Stimulated activated CD8-positive, alpha-beta memory T cell treated with anti-CD3 and anti-CD28 coated beads, Interleukin-4, amount 100 ng/mL, for 24 hours (primary cell): ENCODE measurements around the gene LMF1.
A peak's percentile ranks its signal among the peaks of the same experiment; 100 is the strongest.

Experiments
- DNase-seq: peaks from one replicate; pipeline ENCODE4 v3.0.0-alpha.2; 2020; ENCODE audit warnings: low read depth

The LMF1 gene

DNA sequence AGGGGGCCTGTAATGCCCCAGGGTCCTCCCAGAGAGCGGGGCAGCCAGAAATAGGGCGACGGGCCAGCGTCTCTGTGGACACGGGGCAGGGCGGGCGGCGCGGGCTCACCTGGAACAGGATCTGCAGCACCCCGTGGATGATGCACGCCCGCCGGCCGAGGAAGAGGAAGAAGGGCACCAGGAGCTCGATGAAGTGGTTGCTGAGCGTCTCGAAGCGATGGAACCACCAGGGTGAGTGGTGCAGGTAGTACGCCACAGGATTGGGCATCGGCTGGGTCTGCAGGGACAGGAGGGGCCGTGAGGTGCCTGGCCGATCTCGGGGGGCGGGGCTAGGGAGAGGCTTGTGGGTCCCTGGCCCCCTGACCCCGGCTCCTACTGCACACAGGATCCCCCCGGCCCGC is 91.3 kb downstream of the LMF1 start:
- no peak for DNase-seq

DNA sequence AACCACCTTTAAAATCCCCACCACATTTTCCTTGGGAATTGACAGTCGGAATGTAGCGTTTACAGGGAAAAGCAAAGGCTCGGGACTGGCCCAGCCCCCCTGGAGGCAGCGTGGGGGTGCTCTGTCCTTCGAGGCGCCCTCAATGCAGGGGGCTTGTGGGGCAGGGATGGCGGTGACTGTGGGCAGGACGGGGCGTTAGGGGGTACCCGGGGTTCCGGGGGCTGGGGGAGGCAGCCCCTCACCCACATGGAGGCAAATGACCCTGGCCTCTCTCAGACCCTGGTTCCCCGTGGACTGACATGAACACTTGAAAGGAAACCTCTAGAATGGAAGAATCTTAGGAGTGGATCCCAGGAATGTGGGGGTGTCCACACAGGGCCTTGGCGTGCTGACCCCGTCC is 91.9 kb downstream of the LMF1 start:
- no peak for DNase-seq

DNA sequence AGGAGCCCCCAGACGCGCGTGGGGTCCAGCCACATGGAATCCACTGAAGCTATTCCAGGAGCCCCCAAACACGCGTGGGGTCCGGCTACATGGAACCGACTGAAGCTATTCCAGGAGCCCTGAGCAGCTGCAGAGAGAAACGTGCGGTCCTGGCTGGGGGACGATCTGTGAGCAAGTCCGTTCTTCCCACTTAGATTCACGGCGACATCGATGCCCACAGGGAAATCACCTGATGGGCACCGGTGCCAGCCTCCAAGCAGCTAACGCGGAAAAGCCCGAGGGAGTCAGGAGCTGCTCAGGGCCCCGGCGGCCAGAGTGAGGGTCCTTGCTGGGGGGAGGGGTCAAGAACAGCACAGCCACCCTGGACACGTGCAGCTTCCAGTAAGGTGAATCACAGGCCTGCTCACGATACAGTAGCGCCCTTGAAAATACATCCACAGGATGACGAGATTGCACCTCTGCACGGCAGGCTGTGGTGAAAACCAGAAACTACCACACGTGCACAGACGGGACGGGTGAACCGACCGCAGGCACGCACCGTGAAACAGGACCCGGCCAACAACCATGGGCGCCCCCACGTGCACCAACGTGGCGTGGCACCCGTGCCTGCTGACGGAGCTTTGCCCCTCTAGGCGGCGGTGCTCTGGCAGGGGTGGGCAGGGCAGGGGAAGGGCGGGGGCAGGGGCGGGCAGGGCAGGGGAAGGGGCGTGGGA is 92.6 kb downstream of the LMF1 start:
- DNase-seq = peak; percentile 11

DNA sequence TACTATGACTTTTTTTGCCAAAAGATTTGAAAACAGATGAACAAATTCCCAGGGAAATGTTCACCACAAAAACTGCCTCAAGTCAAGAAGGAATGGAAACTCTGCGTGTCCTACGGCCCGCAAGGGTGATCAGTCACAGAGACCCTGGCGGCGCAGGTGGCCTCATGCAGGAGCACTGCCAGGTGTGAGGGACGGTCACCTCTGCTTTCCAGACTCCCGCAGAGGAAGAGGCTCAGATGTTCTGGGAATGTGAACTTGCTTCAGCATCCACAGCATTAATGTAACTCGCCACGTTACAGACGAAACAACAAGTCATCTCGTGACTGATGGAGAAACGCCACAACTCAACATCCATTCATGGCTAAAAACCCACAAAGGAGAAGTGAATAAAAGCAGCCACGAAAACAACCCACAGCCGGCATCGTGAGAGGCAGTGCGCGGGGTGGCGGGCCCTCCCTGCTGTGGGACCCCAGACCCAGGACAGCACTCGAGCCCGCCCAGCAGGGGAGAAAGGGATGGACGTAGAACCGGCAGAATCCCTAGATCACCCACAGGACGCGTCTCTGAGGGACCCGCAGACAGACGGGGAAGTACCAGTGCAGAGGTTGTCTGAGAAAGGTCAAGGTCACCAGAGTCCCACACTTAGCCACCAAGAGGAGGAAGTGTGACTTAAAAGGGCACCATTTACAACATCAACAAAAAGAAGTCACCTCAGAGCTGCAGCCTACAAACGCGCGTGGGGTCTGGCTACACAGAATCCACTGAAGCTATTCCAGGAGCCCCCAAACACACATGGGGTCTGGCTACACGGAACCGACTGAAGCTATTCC is 93.3 kb downstream of the LMF1 start:
- no peak for DNase-seq

DNA sequence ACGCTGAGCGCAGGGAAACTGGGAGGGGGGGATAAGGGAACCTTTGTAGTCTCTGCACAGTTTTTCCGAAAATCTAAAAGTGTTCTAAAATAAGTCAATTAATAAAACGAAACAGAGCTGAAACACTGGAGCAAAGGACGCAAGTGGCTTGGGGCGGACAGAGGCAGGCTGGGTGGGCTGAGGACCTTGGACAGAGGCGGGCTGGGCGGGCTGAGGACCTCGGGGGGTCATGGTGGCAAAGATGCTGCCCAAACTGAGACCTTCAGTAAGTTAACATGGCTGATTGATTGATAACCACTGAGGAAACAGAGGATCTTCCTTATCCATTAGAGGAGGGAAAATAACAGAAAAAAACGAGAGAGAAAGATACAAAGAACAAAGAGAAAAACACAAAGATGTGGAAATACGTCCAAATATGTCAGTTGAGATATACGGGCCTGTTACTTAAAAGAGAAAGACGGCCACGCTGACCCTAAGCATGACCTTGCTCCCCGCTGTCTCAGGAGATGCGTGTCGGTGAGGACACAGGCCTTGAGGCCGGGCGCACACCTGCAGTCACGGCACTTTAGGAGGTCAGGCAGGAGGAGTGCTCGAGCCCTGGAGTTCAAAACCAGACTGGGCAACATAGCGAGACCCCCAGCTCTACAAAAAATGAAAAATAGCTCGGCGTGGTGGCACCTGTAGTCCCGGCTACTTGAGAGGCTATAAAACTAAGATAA is 94.1 kb downstream of the LMF1 start:
- no peak for DNase-seq

DNA sequence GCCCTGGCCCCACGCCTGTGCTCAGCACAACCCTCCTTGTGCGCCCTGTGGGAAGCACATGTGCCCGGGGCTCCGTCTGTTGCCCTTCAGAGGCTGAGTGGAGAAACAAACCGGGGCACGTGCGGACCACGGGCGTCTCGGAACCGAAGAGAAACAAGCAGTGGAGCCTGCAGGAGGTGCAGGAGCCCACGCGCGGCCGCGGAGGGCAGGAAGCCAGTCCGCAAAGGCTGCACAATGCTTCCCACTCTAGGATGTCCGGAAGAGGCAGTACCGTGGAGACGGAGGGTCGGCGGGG is 94.8 kb downstream of the LMF1 start:
- no peak for DNase-seq

DNA sequence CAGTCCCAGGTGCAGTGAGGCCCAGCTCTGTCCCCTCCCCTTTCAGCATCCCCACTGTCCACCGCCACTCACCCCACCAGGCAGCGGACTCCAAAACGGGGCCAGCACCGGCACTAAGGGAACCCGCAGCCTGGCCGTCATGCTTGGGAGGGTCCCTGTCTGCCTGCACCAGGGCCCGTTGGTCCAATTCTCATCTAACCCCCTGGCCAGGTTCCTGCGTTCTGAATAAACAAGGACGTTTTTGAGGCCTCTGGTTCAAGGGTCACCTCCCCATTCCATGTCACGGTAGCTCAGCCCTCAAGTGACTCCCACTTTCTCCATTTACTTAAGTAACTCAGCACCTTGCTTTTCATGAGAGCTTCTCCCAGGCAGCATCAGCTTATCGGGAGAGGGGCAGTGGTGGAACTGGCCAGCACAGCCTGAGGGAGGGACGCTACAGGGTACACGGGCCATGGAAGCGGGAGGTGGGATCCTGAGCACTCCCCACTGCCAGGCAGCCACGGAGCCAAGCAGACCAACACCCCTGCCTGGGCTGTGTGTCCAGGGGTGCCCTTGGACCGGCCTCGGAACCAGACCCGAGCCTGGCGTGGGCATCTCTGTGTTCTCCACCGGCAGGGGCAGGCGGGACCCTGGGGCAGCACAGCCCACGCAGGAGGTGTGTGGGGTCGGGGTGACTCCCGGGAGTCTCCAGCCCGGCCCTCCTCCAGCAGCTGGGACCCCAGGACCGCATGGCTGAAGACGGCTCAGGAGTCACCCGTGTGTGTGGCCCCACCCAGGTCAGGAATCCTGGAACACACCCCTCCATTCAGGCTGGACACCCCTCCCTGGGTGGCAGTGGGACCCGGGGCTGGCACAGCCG is 95.4 kb downstream of the LMF1 start:
- no peak for DNase-seq

DNA sequence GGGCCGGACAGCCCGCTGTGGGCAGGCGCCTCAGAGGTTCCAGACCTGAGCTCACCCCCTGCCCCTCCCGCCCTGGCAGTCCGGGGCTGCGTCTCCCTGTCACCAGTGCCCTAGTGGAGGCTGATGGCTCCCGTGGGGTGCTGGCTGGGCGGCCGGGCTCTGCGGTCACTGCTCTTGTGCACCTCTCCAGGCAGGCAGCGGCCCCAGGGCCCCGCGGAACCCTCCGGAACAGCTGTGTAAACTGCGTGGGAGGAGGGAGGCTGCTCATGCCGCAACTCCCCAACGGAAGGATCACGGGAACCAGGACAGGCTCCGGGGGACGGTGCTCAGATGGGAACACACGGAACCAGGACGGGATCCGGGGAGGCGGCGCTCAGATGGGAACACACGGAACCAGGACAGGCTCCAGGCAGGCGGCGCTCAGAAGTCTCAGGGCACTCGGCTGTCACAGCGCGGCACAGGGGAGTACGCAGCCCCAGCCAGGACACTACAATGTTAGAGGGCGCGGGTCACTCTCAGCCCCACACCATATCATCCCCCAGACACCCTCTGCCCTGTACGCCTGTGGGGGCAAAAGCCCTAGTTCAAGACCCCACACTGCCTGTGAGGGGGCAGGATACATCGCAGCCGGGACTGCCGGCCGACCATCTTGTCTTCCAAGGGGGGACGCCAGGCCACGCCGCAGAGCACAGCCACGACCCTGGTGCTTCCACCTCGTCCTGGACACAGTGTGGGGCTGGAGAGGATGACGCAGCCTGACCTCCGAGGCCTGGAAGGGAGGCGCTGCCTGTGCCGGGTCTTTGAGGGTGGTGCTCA is 96.2 kb downstream of the LMF1 start:
- no peak for DNase-seq

DNA sequence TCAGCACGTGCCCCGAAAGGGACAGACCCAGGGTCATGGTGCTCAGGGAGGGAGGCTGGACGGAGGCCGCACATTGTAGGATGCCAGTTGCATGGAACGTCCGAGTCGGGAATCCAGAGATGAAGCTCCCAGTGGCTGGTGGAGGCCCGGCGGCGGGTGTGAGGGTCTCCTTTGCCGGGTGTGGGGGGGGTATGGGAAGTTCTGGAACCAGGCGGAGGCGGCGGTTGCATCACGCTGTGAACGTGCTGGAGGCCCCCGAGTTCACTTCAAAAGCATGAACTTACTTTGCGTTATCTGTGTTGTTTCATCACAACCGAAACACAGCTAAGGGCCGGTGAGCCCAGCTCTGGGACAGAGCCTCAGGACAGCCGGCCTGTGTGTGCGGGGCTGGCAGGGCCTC is 96.9 kb downstream of the LMF1 start:
- DNase-seq = no peak

DNA sequence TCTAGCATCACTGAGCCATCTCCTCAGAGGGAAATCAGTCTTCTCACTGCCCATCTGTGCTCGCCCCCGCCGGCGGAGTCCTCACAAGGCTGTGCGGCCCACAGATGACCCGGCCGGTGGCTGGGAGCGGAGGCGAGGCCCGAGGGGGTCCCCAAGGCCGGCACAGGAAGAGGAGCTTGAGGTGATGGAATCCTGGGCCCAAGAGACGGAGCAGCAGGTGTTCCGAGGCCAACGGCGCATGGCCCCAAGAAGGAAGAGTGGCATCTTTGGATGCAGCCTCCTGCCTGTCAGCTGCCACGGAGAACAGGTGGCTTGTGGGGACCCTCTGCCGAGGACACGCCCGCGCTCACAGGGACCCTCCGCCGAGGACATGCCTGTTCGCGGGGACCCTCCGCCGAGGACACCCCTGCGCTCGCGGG is 97.5 kb downstream of the LMF1 start:
- DNase-seq = no peak

DNA sequence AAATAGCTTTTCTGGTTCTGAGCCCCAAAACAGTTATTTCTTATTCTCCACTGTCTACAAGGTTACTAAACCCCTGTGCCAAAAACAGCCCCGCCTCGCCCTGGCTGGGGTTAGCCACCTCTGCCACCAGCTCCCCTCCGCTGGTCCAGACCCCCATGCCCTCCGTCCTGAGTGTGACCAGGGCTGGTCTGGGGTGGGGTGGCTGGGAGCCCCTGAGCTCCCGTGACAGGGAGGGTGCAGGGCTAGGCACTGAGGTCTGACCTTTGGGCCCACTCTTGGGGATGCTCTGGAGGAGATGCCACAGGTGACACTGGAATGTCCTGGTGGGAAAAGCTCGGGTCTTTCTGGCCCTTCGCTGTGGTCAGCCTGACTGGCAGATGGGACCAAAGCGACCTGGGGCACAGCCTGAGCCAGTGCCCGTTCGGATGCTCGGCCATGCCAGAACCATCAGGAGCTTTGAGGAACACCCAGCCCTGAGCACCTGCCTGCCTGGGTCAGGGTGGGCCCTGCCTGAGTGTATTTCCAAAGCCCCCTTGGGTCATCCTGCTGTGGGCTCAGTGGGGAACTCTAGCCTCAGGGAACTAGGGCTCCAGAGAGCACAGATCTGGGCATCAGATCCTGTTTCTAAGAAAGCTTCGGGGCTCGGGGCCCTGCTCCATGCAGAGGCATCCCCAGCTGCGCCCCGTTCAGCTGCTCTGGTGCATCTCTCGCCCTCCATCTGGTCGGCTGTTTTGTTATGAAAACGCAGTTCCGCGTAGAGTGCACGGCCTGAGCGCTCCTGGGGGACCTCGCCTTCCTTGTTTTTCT is 98.1 kb downstream of the LMF1 start:
- DNase-seq = no peak

DNA sequence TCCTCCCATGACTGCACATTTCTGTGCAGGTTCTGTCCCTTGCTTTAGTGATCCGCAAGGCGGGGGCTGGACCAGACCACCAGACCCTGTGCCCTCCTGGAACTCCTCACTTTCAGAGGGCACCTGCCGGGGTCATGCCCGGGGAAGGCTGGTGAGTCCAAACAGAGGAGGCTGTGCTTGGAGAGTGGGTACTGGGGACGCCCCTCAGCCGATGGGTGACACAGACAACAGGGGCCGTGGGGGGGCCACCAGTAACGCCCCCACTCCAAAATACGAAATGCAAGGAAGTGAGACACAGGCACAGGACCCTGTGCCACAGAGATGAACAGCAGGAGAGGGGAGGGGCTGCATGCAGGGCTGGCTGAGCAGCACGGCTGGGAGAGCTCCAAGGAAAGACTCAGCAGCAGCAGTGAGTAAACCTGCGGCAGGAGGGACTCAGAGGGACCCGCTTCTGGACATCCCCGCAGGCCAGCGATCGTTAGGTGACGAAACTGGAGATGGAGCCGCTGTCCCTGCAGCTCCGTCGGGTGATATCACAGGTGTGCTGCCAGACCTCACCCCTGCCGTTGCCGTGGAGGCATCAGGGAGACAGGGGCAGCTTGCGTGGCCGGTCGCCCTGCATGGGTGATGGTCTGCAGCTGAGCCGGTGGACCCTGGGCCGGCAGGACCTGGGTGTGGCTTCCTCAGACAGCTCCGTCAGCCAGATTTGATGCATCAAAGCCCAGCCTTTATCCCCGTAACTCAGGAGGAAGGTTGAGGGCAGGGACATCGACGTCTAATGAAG is 99.0 kb downstream of the LMF1 start:
- DNase-seq = no peak

DNA sequence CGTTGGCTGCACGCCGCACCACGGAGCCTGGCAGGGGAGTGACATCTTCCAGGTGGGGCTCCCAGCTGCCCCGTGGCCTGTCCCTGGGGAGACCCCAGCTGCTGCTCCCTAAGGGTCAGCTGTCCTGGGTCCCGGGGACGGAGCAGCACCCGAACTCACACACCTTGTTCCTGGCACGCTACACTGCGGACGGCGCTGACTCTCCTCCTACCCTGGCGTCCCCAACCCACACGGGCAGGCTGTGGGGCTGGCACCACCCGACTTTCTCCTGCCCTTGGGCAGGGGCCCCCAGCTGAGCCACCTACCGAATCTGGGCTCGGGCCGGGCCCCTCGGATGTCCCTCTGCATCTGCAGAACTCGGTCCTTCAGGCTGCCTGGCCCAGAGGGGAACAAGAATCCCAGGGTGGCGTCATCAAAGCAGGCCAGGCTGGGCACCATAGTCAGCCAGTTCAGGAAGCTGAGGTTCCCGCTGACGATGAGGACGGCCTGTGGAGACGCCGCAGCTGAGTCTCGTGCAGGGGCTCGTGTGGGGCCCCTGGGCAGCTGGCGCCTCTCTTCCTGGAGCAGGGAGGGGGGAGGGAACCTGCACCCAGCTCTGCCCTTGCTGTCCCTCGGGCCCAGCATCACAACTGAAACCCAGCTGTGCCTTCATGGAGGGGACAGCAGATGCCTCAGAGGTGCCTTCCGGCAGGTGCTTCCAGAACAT is 99.8 kb downstream of the LMF1 start:
- DNase-seq = no peak

DNA sequence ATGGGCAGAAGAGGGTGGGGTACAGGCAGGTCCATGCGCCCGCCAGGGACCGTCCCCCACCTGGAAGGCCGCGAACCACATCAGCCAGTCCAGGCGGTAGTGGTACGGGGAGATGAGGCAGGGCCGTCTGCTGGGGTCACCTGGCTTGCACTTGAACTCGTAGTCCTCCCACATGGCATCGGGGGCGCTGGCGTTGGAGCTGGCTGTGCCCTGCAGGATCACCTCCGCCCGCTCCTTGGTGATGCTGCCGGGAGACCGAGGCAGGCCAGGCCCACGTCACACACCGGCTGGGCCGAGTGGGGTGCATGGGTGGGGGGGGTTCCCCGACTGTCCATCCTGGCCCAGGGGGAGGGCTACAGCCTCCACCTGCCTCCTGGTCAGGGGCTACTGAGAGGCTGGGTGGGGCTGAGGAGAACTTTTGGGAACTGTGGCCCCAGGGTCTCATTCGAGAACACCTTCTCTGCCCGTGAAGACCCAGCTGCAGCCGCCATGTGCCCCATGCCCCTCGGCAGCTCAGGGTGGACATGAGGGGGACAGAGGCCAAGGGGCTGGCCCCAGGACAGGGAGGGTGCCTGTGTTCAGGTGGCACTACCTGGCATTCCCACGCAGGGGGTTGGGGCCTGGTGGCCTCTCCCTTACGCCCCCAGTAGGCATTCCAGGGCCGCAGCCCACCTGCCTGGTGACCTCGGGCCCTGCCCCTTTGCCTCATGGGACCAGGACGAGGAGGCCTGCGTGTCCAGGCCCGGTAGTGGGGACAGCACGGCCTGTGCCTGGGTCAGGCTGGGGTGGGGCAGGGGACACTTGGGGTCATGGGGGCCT is 100.8 kb downstream of the LMF1 start:
- no peak for DNase-seq

DNA sequence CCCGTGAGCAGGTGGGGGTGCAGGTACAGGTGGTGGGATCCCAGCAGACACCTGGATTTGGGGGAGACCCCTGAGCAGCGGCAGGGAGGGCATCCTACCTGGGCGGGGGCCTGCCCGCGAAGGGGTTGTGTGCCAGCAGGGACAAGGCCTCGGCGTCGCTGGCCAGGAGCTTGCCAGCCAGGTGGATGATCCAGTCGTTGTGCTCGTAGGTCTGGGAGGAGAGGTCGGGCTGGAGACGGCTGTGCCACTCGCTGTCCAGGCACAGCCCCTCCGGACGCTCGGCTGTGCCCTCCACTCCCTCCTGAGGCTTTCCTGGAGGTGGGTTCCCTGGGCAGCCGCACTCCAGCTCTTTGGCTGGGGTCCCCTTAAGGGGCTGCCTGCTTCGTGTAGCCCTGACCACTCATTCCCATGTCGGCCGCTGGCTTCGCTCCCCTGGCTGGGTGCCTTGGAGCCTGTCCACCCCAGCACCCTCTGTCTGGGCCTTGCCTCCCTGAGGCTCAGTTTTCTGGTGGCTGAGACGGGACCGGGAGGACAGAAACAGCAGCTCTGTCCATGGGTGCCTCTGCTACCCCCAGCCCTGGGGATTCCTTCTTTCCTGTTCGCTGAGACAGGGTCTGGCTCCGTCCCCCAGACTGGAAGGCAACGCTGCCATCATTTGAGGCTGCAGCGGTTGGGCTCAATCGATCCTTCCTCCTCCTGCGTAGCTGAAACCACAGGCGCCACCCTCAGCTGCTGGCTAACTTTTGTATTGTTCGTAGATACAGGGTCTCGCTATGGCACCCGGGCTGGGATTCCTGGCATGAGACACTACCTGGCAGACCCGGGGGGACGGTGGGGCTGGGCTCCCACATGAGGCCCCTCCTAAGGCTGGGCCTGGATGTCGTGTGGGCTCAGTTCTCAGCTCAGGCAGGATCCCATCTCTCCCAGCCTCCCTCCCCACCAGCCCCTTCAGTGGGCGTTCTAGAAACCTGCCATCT is 101.7 kb downstream of the LMF1 start:
- no peak for DNase-seq

DNA sequence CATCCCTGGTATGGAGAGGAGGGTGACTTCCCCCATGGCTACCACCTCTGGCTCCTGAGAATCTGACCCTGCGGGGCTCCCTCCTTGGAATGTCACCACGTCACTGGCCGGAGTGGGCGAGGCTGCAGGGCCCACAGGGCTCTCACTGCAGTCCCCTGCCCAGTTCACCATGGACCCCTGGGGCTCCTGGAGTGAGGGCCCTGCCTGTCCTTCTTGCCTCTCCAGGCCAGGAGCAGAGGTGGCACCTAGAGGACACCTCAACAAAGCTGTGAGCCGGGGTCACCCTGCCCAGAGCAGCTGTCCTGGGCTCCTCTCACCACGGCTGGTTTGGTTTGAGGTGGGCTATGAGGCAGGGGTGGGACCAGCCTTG is 102.4 kb downstream of the LMF1 start:
- no peak for DNase-seq
